COLO668 (cell line): ENCODE results near the gene ANKMY1.

Experiments used
- DNase-seq: peaks from one replicate; lab custom pipeline; 2025; ENCODE audit not compliant: unreplicated experiment; lab: John Stamatoyannopoulos, UW

Gene ANKMY1

GRCh38 chr2:240451791-240452461 is 105.9 kb downstream of the ANKMY1 start:
- DNase-seq: no peak

- DNase-seq: no peak
Measured at GRCh38 chr2:240451108-240451611, 106.6 kb downstream of the ANKMY1 start.

- no peak for DNase-seq
Measured at GRCh38 chr2:240450532-240451107, 107.2 kb downstream of the ANKMY1 start.

- DNase-seq: peak; percentile 38
Measured at GRCh38 chr2:240449764-240450531, 107.8 kb downstream of the ANKMY1 start.

- no peak for DNase-seq
Measured at GRCh38 chr2:240448387-240449274, 109.2 kb downstream of the ANKMY1 start.

- no peak for DNase-seq
Measured at GRCh38 chr2:240447934-240448333, 109.9 kb downstream of the ANKMY1 start.

GRCh38 chr2:240447331-240447730 is 110.5 kb downstream of the ANKMY1 start:
- DNase-seq: no peak

GRCh38 chr2:240446664-240447175 is 111.1 kb downstream of the ANKMY1 start:
- no peak for DNase-seq

- DNase-seq: no peak
Measured at GRCh38 chr2:240445961-240446663, 111.7 kb downstream of the ANKMY1 start.

- no peak for DNase-seq
Measured at GRCh38 chr2:240444464-240444863, 113.3 kb downstream of the ANKMY1 start.

- DNase-seq: no peak
Measured at GRCh38 chr2:240443891-240444301, 113.9 kb downstream of the ANKMY1 start.

- DNase-seq: no peak
Measured at GRCh38 chr2:240442891-240443715, 114.7 kb downstream of the ANKMY1 start.

GRCh38 chr2:240441993-240442411 is 115.8 kb downstream of the ANKMY1 start:
- DNase-seq: no peak

- no peak for DNase-seq
Measured at GRCh38 chr2:240441326-240441992, 116.3 kb downstream of the ANKMY1 start.

GRCh38 chr2:240440704-240441320 is 117.0 kb downstream of the ANKMY1 start:
- no peak for DNase-seq

GRCh38 chr2:240440251-240440650 is 117.5 kb downstream of the ANKMY1 start:
- no peak for DNase-seq

- DNase-seq: no peak
Measured at GRCh38 chr2:240439698-240440151, 118.1 kb downstream of the ANKMY1 start.
